Erythroblast (primary cell): ENCODE measurements around the gene SOCS7.

Experiments used
- GATA1 ChIP-seq: IDR thresholded peaks from 2 replicates; pipeline ENCODE4 v1.6.1; 2011; ENCODE audit warnings: low read depth, mild to moderate bottlenecking, control low read depth, low read length, moderate library complexity
- POLR2A ChIP-seq: IDR thresholded peaks from 2 replicates; pipeline ENCODE4 v1.6.1; 2011; ENCODE audit warnings: mild to moderate bottlenecking, low read length

GRCh38 chr17:38419508-38419981 lies 67.9 kb downstream of the SOCS7 start:
- TF ChIP-seq POLR2A (no peak), GATA1 (no peak)
